GM03348 (cell line): Measurements from ENCODE around the gene RNF123.
"Not testable (repeated sequence)": the region's sequence is repeated elsewhere in the genome, so short reads cannot be mapped to it uniquely, and the experiment has no call there.

Source experiments
- DNase-seq: peaks from one replicate; pipeline ENCODE4 v3.0.0; 2012; ENCODE audit warnings: low spot score

The RNF123 gene

GRCh38 chr3:49720855-49721595, 31.7 kb downstream of the RNF123 start:
- no peak for DNase-seq

GRCh38 chr3:49721596-49721895, 32.2 kb downstream of the RNF123 start:
- no peak for DNase-seq

- DNase-seq = no peak
Measured at GRCh38 chr3:49721896-49722781, 32.8 kb downstream of the RNF123 start.

- DNase-seq = no peak
Measured at GRCh38 chr3:49722896-49723295, 33.5 kb downstream of the RNF123 start.

- peak; percentile 56 for DNase-seq
Measured at GRCh38 chr3:49723296-49723627, 33.9 kb downstream of the RNF123 start.

GRCh38 chr3:49723628-49724551, 34.5 kb downstream of the RNF123 start, which contains the start of gene GMPPB:
GMPPB (minus strand) TSS chr3:49723951; CDS start chr3:49723726, 225 bp downstream.
- DNase-seq = peak; percentile 100

- DNase-seq = no peak
Measured at GRCh38 chr3:49724586-49724985, 35.2 kb downstream of the RNF123 start.

- DNase-seq = no peak
Measured at GRCh38 chr3:49725906-49726681, 36.7 kb downstream of the RNF123 start.

- DNase-seq = peak; percentile 2
Measured at GRCh38 chr3:49727154-49727923, 38.0 kb downstream of the RNF123 start.

- DNase-seq = no peak
Measured at GRCh38 chr3:49727924-49728361, 38.6 kb downstream of the RNF123 start.

GRCh38 chr3:49729966-49730609, 40.7 kb downstream of the RNF123 start:
- no peak for DNase-seq

- no peak for DNase-seq
Measured at GRCh38 chr3:49732597-49732996, 43.2 kb downstream of the RNF123 start.

GRCh38 chr3:49733551-49733950, 44.2 kb downstream of the RNF123 start:
- DNase-seq = no peak

GRCh38 chr3:49734752-49735151, 45.4 kb downstream of the RNF123 start:
- DNase-seq = no peak

- no peak for DNase-seq
Measured at GRCh38 chr3:49738067-49738713, 48.8 kb downstream of the RNF123 start.

GRCh38 chr3:49740427-49740826, 51.1 kb downstream of the RNF123 start:
- no peak for DNase-seq

- DNase-seq = no peak
Measured at GRCh38 chr3:49745986-49746385, 56.6 kb downstream of the RNF123 start.

GRCh38 chr3:49747792-49748480, 58.6 kb downstream of the RNF123 start:
- DNase-seq = no peak

GRCh38 chr3:49748874-49749273, 59.5 kb downstream of the RNF123 start:
- not testable (repeated sequence) for DNase-seq
